Body of pancreas (tissue), 4 donors: ENCODE data around the gene RIIAD1.

ENCODE experiments used
- POLR2A ChIP-seq, 3 donors: fragments of 450-650 bp; IDR thresholded peaks; one replicate each; pipeline ENCODE4 v1.6.1; 2016; ENCODE audit warnings: antibody characterized with exemption in 3 of 3, mild to moderate bottlenecking in 2 of 3
- TF ChIP-seq, protein P1 (sequence below), 7 experiments: fragments of 450-650 bp in 4 of 7; fragments of 200-600 bp in 3 of 7; sonication (generic) in 3 of 7; IDR thresholded peaks; one replicate each; pipeline ENCODE4 v1.5.1; 2016 to 2019; ENCODE audit warnings: antibody characterized with exemption in 7 of 7

DNA sequence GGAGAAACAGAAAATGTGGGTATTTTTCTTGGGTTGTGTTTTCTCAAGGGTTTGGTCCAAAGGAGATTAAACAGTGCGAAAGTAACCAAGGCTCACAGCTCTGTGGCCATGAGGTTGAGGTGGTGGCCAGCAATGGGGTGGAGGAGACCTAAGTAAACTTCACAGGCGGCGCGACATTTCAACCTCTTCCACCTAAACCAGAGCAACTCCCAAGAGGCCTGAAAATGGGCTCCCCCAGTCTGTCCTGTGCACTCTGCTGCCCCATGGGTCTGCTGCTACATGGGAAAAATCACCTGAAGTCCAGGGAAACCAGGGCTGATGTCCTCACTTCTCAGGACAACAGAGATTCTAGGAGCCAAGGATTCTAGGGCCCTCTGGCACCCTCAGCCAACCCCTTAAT, 17.1 kb upstream of the RIIAD1 start:
- TF ChIP-seq, protein P1, sequence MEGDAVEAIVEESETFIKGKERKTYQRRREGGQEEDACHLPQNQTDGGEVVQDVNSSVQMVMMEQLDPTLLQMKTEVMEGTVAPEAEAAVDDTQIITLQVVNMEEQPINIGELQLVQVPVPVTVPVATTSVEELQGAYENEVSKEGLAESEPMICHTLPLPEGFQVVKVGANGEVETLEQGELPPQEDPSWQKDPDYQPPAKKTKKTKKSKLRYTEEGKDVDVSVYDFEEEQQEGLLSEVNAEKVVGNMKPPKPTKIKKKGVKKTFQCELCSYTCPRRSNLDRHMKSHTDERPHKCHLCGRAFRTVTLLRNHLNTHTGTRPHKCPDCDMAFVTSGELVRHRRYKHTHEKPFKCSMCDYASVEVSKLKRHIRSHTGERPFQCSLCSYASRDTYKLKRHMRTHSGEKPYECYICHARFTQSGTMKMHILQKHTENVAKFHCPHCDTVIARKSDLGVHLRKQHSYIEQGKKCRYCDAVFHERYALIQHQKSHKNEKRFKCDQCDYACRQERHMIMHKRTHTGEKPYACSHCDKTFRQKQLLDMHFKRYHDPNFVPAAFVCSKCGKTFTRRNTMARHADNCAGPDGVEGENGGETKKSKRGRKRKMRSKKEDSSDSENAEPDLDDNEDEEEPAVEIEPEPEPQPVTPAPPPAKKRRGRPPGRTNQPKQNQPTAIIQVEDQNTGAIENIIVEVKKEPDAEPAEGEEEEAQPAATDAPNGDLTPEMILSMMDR (IDR thresholded peaks at IDR 0.05) = no peak
- no peak for TF ChIP-seq POLR2A (IDR thresholded peaks at IDR 0.05)
